ENCODE data around the gene KHDC1L.

DNA sequence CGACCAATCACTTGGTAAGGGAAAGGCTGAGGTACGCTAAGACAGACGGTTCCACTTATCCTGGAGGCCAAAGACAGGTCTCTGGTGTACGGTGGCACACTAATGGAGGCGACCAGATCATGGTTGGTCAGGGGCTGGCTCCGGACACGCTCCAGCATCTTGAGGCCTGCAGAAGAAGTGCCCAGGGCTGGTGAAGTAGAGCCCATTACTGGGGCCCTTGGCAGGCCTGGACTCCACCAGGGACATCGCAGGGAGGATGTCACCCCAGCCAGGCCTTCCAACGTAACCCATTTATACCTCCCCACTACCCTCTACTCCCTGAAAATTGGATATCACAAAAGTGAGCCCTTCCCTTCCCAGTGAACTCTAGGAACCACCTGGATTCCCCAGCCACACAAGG lies 16.2 kb downstream of the KHDC1L start:
- TF ChIP-seq ARNTL (CRISPR knock-in tag; IDR thresholded peaks at IDR 0.05; ENCODE audit: borderline replicate concordance, low read depth) (no peak), CSDC2 (CRISPR knock-in tag; IDR thresholded peaks at IDR 0.05) (no peak), BACH2 (CRISPR knock-in tag; IDR thresholded peaks at IDR 0.05; ENCODE audit: borderline replicate concordance) (no peak), ZNF70 (CRISPR knock-in tag; IDR thresholded peaks at IDR 0.05) (no peak), GLIS3 (CRISPR knock-in tag; IDR thresholded peaks at IDR 0.05) (no peak), ZFP3 (CRISPR knock-in tag; IDR thresholded peaks at IDR 0.05) (no peak), ISL1 (CRISPR knock-in tag; IDR thresholded peaks at IDR 0.05) (no peak), CREB5 (CRISPR knock-in tag; IDR thresholded peaks at IDR 0.05; ENCODE audit: low read depth) (no peak)
- TF ChIP-seq, protein P1, sequence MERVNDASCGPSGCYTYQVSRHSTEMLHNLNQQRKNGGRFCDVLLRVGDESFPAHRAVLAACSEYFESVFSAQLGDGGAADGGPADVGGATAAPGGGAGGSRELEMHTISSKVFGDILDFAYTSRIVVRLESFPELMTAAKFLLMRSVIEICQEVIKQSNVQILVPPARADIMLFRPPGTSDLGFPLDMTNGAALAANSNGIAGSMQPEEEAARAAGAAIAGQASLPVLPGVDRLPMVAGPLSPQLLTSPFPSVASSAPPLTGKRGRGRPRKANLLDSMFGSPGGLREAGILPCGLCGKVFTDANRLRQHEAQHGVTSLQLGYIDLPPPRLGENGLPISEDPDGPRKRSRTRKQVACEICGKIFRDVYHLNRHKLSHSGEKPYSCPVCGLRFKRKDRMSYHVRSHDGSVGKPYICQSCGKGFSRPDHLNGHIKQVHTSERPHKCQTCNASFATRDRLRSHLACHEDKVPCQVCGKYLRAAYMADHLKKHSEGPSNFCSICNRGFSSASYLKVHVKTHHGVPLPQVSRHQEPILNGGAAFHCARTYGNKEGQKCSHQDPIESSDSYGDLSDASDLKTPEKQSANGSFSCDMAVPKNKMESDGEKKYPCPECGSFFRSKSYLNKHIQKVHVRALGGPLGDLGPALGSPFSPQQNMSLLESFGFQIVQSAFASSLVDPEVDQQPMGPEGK (CRISPR knock-in tag; IDR thresholded peaks at IDR 0.05; ENCODE audit: borderline replicate concordance), result no peak

Data from SK-N-SH treated with all-trans-retinoic acid at 6 μM for 48 hours (cell line).